HG03045 (cell line): ENCODE results near the gene COL9A3.

Experiments
- ATAC-seq: cut with Tn5 transposase; IDR thresholded peaks from one replicate; pipeline ENCODE4 v1.9.1; 2021; ENCODE audit warnings: mild to moderate bottlenecking, moderate library complexity; ENCODE audit not compliant: unreplicated experiment

COL9A3 gene

GRCh38 chr20:62796699-62797491 lies 20.0 kb upstream of the COL9A3 start:
- ATAC-seq = no peak

DNA sequence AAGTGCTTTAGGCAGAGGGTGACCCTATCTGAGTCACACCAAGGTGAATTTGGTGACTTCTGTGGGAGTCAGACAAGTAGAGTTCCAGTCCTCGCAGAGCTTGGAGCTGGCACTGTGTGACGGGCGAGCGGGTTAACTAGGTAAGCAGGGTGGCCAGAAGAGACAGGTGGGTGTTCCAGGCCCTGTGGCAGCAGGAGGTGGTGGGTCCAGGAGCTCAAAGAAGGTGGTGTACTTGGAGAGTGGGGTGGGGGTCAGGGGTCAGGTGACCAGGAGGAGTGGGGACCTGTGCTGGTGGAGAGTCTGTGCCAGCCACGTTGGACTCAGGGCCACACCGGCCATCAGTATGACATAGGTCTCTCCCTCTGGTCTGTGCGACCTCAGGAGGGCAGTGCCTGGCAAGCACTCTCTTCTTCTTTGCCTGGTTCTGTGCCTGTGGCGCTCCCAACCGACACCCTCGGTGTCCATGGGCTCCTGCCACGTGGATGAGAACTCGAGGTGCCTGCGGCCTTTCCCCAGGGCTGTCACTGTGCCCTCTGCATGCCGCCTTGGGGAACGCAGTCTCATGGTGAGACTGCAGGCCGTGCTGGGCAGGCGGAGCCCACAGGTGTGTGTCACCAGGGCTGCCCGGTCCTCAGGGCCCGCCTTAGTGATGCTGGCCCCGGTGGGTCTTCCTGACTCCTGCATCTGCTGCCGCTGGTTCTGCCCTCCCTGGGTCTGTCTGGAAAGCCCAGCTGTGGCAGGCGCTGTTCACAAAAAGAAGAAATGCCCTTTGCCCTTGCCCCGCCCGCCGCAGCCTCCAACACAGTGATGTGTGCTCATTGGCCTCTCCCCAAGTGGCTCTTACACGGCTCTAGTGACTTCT lies 18.9 kb upstream of the COL9A3 start:
- no peak for ATAC-seq

GRCh38 chr20:62799036-62799435 lies 17.8 kb upstream of the COL9A3 start:
- ATAC-seq = no peak

GRCh38 chr20:62799459-62799858 lies 17.4 kb upstream of the COL9A3 start:
- ATAC-seq = no peak

- no peak for ATAC-seq
Measured at GRCh38 chr20:62799873-62800272, 17.0 kb upstream of the COL9A3 start.

GRCh38 chr20:62800314-62801259 lies 16.3 kb upstream of the COL9A3 start:
- ATAC-seq = no peak

- ATAC-seq = no peak
Measured at GRCh38 chr20:62801284-62802010, 15.4 kb upstream of the COL9A3 start.

GRCh38 chr20:62802026-62802712 lies 14.7 kb upstream of the COL9A3 start:
- no peak for ATAC-seq

DNA sequence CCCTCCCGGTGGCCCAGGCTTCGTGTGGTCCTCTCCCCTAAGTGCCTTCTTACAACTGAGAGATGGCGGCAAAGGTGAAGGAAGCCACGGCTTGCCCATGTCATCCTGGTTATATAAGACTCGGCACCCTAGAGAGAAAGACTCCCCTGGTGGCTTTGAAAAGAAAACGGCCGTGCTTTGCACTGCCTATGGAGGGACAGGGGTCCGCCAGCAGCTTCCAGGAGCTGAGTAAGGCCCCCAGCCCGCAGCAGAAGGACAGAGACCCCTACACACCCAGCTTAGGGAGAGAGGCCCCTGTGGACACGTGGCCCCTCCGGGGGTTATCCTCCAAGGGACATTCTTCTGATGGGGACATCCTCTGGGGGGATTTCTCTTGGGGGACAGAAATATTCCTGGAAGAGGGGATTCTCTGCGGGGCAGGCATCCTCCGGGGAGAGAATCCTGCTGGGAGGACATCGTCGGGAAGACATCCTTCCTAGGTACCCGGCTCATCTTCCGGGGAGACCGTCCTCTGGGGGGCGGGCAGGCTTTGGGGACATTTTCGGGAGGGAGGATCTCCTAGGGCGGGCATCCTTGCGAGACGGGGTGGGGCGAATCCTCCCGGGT lies 12.7 kb upstream of the COL9A3 start:
- ATAC-seq = peak; percentile 6

DNA sequence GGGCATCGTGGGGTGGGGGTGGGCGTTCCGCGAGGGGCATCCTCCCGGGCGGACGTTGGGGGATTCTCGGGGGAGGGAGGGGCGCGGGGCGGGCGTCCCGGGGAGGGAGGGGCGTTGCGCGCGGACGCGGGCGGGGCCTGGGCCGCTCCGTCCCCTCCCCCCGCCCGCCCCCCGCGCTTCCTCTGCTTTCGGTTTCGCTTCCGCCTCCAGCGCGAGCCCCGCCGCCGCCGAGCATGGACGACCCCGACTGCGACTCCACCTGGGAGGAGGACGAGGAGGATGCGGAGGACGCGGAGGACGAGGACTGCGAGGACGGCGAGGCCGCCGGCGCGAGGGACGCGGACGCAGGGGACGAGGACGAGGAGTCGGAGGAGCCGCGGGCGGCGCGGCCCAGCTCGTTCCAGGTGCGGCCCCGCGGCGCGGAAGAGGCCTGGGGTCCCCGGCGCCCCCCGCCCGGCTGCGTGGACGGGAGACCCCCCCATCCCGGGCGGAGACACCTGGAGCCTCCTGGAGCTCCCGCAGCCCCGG lies 12.2 kb upstream of the COL9A3 start, which contains the start of gene OGFR:
Gene OGFR, plus strand, starts transcription at position 209 of the 528 bp plus-strand sequence. Its CDS starts 25 bp downstream, at position 234.
- peak; percentile 46 for ATAC-seq

GRCh38 chr20:62805155-62805710 lies 11.6 kb upstream of the COL9A3 start:
- peak; percentile 27 for ATAC-seq

- ATAC-seq = no peak
Measured at GRCh38 chr20:62805711-62806382, 11.0 kb upstream of the COL9A3 start.

- ATAC-seq = no peak
Measured at GRCh38 chr20:62806383-62807050, 10.3 kb upstream of the COL9A3 start.

DNA sequence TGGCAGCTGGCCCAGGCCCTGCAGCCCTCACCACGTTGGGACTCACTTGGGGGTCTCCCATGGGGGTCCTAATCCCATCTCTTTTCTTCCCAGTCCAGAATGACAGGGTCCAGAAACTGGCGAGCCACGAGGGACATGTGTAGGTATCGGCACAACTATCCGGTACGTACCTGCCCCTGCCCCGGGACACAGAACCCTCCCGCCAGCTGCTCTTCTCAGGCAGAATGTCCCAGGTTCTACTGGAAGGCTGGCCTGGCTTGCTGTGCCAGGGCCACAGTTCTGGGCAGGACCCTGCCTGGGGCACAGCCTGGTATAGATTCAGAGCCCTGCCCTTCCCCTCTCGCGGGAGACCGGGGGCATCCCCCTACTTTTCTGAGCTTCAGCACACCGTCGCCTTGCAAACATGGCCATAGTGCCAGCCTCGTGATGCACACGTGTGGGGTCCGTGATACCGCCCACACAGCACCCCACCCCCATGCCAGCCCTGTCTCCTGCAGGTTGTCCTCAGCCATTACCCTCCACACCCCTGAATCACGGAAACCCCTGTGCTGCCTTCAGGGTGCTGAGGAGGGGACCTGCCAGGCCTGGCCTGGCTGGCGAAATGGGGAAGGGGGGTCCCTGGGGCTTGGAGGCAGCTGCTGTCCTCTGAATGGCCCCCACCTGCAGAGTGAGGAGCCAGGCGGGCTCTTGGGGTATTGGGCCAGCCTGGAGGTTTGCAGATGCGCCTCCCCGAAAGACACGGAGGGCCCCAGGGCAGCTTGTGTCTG lies 9.2 kb upstream of the COL9A3 start:
- ATAC-seq = no peak

DNA sequence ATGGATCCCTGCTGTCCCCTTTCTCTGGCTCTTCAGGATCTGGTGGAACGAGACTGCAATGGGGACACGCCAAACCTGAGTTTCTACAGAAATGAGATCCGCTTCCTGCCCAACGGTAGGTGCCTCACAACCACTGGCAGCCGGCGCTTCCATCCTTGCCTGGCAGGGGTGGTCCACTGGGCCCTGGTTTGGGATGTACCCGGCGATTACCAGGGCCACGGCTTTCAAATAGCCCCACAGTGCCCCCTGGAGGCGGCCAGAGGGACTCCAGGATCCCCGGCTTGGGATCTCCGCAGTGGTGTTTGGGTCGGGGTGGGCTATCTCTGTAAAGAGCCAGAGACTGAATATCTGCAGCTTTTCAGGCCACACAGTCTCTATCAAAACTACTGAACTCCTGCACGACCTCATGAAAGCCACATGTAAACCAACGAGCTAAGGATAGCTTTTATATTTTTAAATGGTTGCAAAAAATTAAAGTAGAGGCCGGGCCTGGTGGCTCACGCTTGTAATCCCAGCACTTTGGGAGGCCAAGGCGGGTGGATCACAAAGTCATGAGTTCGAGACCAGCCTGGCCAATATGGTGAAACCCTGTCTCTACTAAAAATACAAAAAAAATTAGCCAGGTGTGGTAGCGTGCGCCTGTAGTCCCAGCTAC lies 8.5 kb upstream of the COL9A3 start:
- no peak for ATAC-seq
